GM08714 (cell line): ENCODE results near the gene PRDX5.
A peak's percentile ranks its signal among the peaks of the same experiment; 100 is the strongest.

Experiments
- H3K4me3 ChIP-seq: fragments of 200-500 bp; sonication (Bioruptor generic); 2 replicates; pipeline ENCODE4 v1.5.1; 2014; ENCODE audit warnings: mild to moderate bottlenecking, low read length, inconsistent platforms
- ZNF274 ChIP-seq: IDR thresholded peaks from 2 replicates; pipeline ENCODE4 v1.6.1; 2012; ENCODE audit warnings: mild to moderate bottlenecking, low read depth, low read length

Gene PRDX5

GRCh38 chr11:64284962-64285884 lies 32.7 kb upstream of the PRDX5 start, which contains the start of gene GPR137:
Gene GPR137 (plus strand): TSS chr11:64285848. CDS start chr11:64286525, 677 bp downstream.
- no peak for TF ChIP-seq ZNF274
- H3K4me3 ChIP-seq = peak within 1 kb of the TSS; percentile 78

GRCh38 chr11:64285885-64286800 lies 31.8 kb upstream of the PRDX5 start:
- TF ChIP-seq ZNF274 = no peak
- H3K4me3 ChIP-seq = peak overlapping the region; percentile 78; the same call in 1 of the 2 replicates

GRCh38 chr11:64286801-64287159 lies 31.1 kb upstream of the PRDX5 start:
- no peak for TF ChIP-seq ZNF274

GRCh38 chr11:64287676-64288352 lies 30.1 kb upstream of the PRDX5 start:
- H3K4me3 ChIP-seq = no peak overlapping the region
- no peak for TF ChIP-seq ZNF274

More at GRCh38 chr11:64286801-64287159, 31.1 kb upstream of the PRDX5 start:
- no peak overlapping the region for H3K4me3 ChIP-seq

GRCh38 chr11:64288353-64288750 lies 29.6 kb upstream of the PRDX5 start:
- no peak for TF ChIP-seq ZNF274
- no peak overlapping the region for H3K4me3 ChIP-seq

GRCh38 chr11:64289002-64289564 lies 28.8 kb upstream of the PRDX5 start:
- H3K4me3 ChIP-seq = no peak overlapping the region
- TF ChIP-seq ZNF274 = no peak

GRCh38 chr11:64290352-64291261 lies 27.3 kb upstream of the PRDX5 start:
- no peak for TF ChIP-seq ZNF274
- no peak overlapping the region for H3K4me3 ChIP-seq

GRCh38 chr11:64291262-64291751 lies 26.6 kb upstream of the PRDX5 start, which contains the start of gene KCNK4:
Gene KCNK4 (plus strand): TSS chr11:64291302. CDS start chr11:64293019, 1,717 bp downstream.
- TF ChIP-seq ZNF274 = no peak
- H3K4me3 ChIP-seq = no peak within 1 kb of the TSS

- no peak for TF ChIP-seq ZNF274
- no peak overlapping the region for H3K4me3 ChIP-seq
These were observed 26.0 kb upstream of the PRDX5 start for GRCh38 chr11:64291752-64292459.

GRCh38 chr11:64292460-64293254 lies 25.3 kb upstream of the PRDX5 start:
- TF ChIP-seq ZNF274 = no peak
- H3K4me3 ChIP-seq = no peak overlapping the region

GRCh38 chr11:64294774-64295173 lies 23.1 kb upstream of the PRDX5 start:
- H3K4me3 ChIP-seq = no peak overlapping the region
- TF ChIP-seq ZNF274 = no peak
